ENCODE measurements around the gene TRIP12.
"Not testable (repeated sequence)": the region's sequence is repeated elsewhere in the genome, so short reads cannot be mapped to it uniquely, and the experiment has no call there.

TRIP12 gene

DNA sequence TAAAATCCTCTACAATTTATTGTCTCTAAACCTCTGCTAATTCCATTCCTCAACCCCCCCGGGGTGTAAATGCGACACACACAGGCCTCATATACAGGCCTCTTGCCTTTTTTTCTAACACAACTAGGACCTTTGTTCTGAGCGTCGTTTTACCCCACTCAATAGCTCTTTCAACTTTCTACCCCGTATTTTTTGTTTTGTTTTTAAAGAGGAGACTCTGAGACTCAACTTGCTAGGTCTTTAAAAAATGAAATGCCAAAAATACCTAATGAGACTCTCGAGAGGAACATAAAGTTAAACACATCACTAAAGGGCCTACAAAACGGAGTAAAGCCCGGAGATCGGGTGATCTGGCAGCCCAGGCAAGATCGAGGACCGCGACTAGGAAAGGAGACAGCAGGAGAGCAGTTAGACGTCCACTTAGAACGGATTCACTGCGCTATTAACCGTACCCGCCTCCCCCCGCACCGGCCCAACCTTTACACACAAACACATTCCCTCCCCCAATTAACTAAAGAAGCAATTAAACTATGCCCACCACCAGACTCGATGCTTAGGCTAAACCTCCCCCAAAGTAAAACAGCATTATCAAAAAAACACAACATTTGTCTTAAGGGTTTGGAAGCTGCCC, 1.7 kb downstream of the TRIP12 start:
- no peak for DNase-seq (ENCODE audit: low read depth)

DNA sequence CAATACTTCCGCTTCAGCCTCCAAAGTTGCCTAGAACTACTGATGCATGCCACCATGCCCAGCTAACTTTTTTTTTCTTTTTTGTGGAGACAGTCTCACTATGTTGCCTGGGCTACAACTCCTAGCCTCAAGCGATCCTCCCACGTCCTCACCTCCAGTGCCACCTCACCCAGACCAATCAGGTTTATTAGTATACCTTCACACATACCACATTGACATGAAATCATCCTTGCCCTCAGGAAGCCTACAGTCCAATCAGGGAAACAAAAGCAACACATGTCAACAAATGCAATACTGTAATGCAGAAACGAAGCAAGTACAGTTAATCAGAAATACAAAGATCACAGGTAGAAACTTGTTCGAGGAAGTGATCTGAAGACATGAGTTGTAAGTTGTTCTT, 4.0 kb downstream of the TRIP12 start:
- DNase-seq (ENCODE audit: low read depth) = no peak

DNA sequence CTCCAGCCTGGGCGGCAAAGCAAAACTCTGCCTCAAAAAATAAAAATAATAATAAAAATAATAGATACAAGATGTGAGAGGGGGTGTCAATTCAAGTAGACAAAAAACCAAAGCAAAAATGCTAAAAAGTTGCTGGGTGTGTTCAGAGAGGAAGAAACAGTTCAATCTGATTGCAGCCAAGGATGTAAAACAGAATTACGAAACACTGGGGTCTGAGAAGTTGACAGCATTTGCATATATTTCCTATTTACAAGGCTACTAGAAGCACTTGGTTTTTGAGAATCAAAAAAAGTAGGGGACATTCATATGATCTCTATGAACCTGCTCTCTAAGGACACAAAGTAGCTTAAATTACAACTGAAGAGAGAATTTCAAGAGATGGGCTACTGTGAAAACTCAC, 7.6 kb downstream of the TRIP12 start:
- no peak for DNase-seq (ENCODE audit: low read depth)

DNA sequence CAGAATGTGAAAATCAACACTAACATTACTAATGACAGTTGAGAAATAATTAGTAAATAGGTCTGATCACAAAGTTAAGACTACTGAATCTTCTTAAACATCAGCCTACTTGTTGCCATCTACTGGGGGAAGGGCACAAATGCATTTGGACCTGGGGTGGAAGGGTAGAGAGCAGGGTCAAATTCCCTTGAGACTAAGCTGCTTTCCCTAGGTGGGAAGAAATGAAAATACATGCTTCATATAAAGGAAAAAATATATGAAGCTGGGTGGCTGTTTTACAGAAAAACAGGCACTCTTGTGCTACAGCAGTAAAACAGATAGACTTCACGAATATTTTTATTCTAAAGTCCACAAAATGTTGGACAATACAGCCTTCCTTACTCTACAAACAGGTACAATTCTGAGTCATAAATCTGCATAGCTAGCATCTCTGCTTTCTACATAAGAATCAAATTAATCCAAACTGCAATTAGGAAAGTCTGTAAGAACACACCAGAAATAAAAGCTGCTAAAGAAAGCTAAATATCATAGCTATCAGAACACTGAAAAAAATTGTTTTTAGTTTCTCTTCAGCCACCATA, 10.9 kb downstream of the TRIP12 start:
- no peak for DNase-seq (ENCODE audit: low read depth)

DNA sequence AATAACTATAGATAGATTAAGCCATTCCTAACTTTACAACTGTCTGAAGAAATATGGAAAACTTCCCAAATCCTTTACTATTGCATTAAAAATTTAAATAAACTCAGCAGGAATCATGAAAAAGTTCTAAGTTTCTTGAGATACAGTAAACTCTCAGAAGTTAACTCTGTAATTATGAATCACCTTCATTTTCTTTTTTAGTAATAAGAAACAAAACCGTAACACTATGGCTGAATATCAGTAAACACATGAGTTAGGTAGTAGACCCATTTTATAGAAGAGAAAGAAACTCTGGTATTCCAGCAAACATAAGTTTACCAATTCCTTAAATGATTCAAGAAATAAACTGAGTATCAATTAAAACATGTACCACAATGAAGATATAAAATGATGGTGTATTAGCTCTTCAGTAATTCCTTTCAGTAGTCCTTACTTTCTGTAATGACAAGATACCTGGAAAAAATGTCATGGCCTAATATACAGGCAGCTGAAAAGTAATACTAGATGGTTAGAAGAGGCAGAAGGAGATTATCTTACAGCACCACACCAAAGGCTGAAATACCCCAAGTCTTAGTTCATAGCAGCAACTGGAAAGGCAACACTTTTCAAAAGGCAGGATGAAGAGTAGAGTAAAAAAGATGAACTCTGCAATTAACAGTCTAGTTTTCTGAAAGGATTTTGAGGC, 11.5 kb downstream of the TRIP12 start:
- no peak for DNase-seq (ENCODE audit: low read depth)

DNA sequence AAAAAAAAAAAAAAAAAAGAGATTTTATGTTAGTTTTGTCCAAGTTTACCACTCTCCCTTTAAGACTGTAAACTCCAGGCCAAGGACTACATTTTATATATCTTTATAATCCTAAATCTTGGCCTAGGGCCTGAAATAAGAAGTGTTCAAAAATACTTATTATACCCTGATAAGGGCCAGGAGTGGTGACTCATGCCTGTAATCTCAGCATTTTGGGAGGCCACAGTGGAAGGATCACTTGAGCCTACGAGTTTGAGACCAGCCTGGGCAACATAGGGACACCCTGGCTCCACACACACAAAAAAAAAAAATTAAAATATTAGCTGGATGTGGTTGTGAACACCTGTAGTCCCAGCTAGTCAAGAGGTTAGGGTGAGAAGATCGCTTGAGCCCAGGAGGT, 12.7 kb downstream of the TRIP12 start:
- no peak for DNase-seq (ENCODE audit: low read depth)

DNA sequence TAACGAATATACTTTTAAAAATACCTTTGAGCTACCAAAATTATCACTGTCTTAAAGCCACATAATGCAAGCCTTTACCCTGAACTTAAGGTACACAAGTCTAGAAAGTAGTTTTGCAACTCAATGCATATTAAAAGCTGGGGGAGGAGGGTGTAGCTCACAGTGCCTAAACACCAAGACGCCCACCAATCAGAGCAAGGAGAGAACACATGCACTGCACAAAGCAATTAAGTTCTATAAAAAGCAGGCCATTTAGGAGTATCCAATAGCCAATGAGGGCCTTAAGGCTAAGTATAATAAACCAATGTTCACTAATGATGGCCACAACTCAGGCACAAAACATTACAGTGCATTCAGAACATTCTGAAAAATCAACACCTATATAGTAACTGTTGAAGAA, 16.2 kb downstream of the TRIP12 start:
- no peak for DNase-seq (ENCODE audit: low read depth)

DNA sequence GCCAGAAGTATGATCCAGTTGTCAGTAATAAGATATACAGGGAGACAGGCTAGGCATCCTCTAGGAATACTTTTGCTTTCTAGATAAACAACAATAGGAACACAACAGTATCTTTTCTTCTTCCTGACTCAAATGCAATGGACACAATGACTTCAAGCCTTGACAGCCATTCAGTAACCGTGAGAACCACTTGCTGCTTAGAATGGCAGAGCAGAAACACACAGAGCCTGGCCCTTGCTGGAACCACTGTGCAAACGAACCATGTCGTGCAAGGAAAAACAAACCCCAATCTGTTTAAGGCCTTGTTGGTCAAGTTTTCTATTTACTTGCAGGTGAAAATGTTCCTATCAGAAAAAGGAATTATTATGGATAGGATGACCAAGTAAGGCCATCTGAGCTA, 18.8 kb downstream of the TRIP12 start:
- DNase-seq (ENCODE audit: low read depth) = no peak

DNA sequence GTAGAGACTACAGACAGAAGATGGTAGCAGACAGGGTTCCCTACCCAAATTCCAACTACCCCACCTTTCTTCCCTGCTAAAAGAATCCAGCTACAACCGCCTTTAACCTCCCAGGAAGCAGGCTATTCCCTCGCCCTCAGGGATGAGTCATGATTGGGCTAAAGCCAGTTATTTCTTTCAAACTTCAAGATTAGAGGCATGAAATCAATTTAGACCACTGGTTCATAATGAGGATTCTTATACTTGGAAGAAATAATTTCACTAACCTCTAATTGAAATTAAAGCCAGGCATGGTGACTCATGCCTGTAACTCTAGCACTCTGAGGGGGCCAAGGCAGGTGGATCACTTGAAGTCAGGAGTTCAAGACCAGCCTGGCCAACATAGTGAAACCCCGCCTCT, 20.0 kb downstream of the TRIP12 start:
- no peak for DNase-seq (ENCODE audit: low read depth)

DNA sequence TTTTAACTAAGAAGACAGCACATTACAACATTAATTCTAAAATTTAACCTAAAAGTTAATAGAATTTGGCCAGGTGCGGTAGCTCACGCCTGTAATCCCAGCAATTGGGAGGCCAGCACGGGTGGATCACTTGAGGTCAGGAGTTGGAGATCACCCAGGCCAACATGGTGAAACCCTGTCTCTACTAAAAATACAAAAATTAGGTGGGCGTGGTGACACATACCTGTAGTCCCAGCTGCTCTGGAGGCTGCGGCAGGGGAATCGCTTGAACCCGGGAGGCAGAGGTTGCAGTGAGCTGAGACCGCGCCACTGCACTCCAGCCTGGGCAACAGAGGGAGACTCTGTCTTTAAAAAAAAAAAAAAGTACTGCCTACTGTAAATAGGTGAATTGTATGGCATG, 21.3 kb downstream of the TRIP12 start:
- DNase-seq (ENCODE audit: low read depth) = not testable (repeated sequence)

DNA sequence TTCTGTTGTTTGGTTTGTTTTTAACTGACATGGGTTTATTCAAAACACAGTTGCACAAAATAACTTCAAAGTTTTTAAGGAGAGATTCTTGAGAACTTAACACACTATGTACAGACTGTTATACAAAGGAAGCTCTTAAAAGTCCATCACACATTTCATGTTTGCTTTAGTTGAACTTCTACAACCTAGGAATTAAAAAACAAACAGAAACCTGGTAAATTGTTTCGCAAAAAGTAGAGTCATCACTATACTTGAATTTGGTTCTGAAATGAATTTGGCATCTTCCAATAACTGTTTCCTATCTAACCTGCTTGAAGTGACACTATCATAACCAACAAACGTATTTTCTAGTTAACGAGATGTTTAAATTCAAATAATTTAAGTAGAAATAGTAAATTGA, 21.8 kb downstream of the TRIP12 start:
- no peak for DNase-seq (ENCODE audit: low read depth)

DNA sequence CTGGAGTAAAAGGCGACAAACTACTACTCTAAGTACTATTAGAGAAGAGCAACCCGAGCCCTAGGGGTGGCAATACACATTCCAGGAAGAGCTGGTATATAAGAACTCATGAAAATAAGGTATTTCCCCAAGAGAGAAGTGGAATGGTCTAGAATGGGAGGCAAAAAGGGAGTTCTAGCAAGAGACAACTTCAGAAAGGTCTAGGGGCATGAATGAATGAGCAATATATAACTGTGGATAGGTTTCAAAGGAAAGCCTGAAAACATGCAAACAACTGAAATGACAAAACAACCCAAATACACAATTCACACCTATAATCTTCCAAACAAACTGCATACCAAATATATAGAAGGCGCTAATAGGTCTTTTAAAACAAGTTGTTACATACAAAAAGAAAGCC, 22.2 kb downstream of the TRIP12 start:
- DNase-seq (ENCODE audit: low read depth) = no peak

DNA sequence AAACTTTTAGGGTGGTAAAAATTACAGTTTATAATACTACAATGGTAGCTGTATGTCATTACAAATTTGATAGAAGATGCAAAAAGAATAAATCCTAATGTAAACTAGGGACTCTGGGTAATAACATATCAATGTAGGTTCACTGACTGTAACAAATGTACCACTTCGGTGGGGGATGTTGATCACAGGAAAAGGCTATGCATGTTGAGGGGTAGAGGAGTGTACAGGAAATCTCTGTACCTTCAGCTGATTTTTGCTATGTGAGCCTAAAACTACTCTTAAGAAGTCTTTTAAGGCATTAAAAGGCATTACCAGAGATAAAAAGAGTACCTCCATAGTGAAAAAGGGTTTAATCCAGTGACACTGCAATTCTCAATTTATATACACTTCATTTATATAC, 25.0 kb downstream of the TRIP12 start:
- DNase-seq (ENCODE audit: low read depth) = no peak

DNA sequence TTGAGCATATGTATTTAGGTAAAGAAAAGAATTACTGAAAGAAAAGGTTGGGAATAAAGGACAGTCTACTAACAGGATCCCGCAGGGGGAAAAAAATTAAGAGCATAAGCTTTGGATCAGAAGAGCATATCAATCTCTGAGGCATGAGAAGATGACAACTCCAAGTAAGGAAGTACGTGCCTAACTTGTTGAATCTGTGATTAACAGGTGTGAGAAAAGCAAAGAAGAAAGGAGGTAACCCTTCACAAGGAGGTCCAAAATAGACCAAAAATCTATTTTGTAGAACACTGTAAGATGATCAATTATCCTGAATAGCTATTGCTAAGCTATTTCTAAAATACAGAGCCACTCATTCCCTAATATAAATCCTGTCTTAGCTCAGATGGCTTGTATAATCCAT, 32.8 kb downstream of the TRIP12 start:
- DNase-seq (ENCODE audit: low read depth) = no peak

DNA sequence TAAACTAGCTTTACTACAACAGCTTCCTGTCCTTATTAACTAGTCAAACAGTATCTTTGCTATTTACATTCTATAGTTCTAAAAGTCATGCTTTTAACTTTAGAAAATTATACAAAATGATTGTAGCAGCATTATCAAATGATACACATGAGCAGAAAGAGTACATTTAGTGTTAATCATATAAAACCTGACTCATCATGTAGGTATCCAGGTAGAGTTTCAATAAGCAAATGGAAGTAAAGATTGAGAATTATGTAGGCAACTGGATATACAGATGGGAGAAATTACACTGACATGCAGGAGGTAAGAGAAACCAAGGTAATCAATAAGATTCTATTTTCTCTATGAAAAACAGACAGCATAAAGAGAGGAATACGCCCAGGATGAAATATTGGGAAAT, 33.8 kb downstream of the TRIP12 start:
- DNase-seq (ENCODE audit: low read depth) = no peak

DNA sequence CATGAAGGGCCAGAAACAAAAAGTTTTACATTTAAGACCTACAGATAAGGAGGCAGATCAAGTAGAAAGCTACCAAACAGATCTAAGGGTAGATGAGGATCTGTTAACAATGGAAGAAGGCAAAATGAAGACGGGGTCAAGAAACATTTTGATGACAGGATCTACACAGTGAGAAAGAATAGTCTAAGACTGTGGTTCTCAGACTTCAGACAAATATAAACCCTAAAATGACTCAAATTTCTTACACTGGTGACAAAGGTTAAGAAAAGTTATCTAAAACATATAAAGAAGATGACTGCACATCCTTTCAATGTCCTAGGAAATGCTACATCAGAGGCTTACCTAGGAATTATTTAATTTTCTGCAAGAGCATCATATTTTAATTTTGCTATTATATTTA, 34.4 kb downstream of the TRIP12 start:
- DNase-seq (ENCODE audit: low read depth) = no peak

DNA sequence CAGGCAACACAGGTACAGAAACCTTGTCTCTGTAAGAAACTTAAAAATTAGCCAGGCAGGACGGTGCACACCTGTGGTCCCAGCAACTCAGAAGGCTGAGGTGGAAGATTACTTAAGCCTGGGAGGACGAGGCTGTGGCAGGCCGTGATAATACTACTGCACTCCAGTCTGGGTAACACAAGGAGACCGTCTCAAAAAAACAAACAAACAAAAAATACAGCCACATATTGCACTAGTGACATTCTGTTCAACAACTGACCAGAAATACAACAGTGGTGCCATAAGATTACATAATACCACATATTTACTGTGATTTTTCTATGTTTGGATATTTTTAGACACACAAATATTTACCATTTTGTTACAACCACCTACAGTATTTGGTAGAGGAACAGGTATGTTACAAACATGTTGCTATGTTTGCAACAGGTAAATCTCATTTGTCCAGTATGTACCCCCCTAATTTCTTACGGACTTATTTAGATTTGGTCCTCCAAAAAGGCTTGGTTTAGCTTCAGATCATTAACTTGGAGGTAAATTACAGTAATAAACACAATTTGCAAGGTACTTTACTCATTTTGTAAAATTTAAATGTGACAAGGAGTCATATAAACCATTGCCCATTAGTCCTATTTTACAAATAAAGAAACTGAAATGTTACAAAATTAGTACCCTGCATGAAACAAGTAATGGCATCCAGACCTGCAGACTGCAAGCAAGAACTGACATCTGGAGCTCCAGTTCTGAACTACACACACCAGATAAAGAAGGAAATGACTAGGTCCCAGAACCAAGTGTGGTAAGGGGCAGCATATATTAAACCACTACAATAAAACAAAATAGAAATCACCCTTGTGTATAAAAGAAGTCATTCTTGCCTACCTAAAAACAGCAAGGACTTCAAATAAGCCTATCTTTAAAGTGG, 36.8 kb downstream of the TRIP12 start:
- DNase-seq (ENCODE audit: low read depth) = no peak

DNA sequence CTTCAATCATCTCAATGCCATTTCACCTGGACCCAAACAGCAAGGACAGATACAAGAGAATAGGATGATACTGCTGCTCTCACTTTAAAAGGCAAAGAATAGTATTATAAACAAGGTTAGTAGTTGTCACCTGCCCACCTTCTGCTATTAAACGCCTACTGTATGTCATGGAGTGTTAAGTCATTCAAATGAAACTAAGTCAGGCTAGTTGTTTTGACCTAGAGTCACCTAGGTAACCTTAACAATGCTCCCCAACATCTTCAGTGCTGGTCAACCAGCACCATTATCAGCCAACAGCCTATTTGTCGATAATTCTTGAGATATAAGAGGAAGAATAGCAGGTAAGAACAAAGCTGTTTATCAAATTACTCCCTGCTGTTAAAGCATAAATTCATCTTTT, 39.2 kb downstream of the TRIP12 start:
- DNase-seq (ENCODE audit: low read depth) = no peak

DNA sequence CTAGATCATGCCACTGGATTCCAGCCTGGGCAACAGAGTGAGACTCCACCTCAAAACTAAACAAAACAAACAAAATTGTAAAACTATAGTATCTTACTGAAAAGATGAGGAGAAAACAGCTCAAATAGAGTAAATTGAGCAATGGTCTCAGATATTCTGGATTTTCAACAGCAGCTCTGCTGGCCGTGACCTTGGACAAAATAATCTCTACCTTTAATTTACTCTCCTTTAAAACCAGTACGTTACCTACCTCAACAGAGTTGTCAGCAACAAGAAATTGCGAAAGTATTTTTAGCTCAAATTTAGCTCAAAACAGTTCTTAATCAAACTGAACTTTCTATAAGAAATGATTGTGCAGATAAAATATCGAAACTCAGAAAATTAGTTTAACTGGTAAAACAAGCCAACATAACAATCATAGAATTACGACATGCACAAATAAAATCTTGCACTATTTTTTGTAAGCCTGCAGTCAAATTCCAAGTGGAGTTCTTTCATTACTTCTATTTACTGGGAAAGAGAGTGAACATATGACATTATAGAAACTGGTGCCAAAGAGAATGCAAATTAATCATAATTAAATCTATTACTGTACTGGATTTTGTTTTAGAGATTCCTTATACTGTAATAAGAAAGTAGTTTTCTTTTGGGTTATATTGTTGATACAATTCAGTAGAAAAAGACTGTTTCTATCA, 40.8 kb downstream of the TRIP12 start:
- no peak for DNase-seq (ENCODE audit: low read depth)

DNA sequence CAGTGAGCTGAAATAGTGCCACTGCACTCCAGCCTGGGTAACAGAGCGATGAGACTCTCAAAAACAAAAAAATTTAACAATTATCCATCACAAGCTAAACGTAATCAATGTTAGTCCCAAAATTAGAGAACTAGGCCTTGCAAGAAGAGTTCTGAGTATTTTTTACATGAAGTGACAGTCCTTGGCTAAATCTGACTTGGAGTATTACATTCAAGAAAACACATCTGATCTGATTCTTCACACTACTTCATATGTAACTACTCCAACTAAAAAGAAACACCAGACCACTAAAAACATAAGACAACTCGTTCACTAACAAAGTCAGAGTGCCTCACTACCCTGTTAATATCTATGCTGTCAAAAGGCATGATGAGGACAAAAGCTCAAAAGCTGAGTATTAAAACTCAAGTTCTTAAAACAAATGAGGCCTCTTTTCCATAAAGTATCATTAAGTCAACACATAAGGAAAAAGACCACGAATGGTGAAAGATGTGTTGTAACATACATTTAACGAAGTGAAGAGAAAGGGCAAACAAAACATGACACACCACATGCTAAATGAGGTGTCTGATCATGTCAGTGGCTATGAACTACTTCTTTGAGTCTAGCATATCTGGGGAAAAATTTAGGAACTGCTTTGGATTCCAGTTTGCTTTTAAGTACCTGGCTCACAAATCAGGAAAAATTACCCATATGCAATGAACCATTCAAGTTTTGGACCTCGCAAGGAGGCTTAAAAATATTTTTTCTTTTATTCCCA, 42.4 kb downstream of the TRIP12 start:
- no peak for DNase-seq (ENCODE audit: low read depth)

DNA sequence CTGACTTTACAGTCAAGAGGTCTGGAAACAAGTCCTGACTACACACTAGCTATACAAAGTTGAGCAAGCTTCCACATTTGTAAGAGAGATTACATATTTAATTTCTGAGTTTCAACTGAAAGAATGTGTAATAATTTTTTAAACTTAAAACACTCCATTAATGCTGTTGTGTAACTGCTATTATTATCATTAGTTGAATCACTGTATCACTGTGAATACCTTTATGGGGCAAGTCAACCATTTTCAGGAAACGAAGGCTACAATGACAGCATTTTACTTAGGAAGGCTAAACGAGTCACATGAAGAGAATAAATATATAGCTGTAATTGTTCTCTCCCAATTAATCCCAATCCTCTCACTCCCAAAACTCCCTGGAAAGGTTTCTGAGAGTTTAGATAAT, 46.3 kb downstream of the TRIP12 start:
- no peak for DNase-seq (ENCODE audit: low read depth)

All from CMK (cell line).